Measurements from ENCODE around the gene ZFTA.
"Not testable (repeated sequence)": the region's sequence is repeated elsewhere in the genome, so short reads cannot be mapped to it uniquely, and the experiment has no call there.

Gene ZFTA

GRCh38 chr11:63768237-63769041, at the start of gene ZFTA:
ZFTA (minus strand) TSS chr11:63768775; CDS start chr11:63768622, 153 bp downstream.
- peaks cover 46% of the 10 kb centered on the region for H3K4me1 ChIP-seq (ENCODE audit: control insufficient read depth, insufficient read depth, low read length)
- no peaks in the 10 kb centered on the region for H3K36me3 ChIP-seq (ENCODE audit: control insufficient read depth, insufficient read depth, low read length, severe bottlenecking)
- no peaks in the 10 kb centered on the region for H3K9me3 ChIP-seq (ENCODE audit: control insufficient read depth, low read length)
- no peaks in the 10 kb centered on the region for H3K27me3 ChIP-seq (replicated peaks; ENCODE audit: control insufficient read depth, insufficient read depth, low read length)
- peak within 1 kb of the TSS; percentile 94 for H3K9ac ChIP-seq (ENCODE audit: low read length)
- DNase-seq (ENCODE audit: low read depth) = peak; percentile 86
- peak within 1 kb of the TSS; percentile 96 for H3K4me3 ChIP-seq (ENCODE audit: low read length)

- DNase-seq (ENCODE audit: low read depth) = no peak
- no peak overlapping the region for H3K9ac ChIP-seq (ENCODE audit: low read length)
- H3K4me1 ChIP-seq (ENCODE audit: control insufficient read depth, insufficient read depth, low read length) = peaks cover 12% of the 10 kb centered on the region
- H3K4me3 ChIP-seq (ENCODE audit: low read length) = no peak overlapping the region
- no peaks in the 10 kb centered on the region for H3K9me3 ChIP-seq (ENCODE audit: control insufficient read depth, low read length)
- H3K27me3 ChIP-seq (replicated peaks; ENCODE audit: control insufficient read depth, insufficient read depth, low read length) = no peaks in the 10 kb centered on the region
- H3K36me3 ChIP-seq (ENCODE audit: control insufficient read depth, insufficient read depth, low read length, severe bottlenecking) = peaks cover 55% of the 10 kb centered on the region
These were observed 49.4 kb upstream of the ZFTA start for GRCh38 chr11:63817758-63818498.

- H3K36me3 ChIP-seq (ENCODE audit: control insufficient read depth, insufficient read depth, low read length, severe bottlenecking) = peaks cover 43% of the 10 kb centered on the region
- no peak for DNase-seq (ENCODE audit: low read depth)
- H3K4me3 ChIP-seq (ENCODE audit: low read length) = no peak overlapping the region
- no peaks in the 10 kb centered on the region for H3K9me3 ChIP-seq (ENCODE audit: control insufficient read depth, low read length)
- no peak overlapping the region for H3K9ac ChIP-seq (ENCODE audit: low read length)
- H3K27me3 ChIP-seq (replicated peaks; ENCODE audit: control insufficient read depth, insufficient read depth, low read length) = no peaks in the 10 kb centered on the region
- peaks cover 18% of the 10 kb centered on the region for H3K4me1 ChIP-seq (ENCODE audit: control insufficient read depth, insufficient read depth, low read length)
These were observed 48.2 kb upstream of the ZFTA start for GRCh38 chr11:63816732-63817131.

- no peak for DNase-seq (ENCODE audit: low read depth)
- Histone ChIP-seq H3K9me3 (ENCODE audit: control insufficient read depth, low read length) (no peaks in the 10 kb centered on the region), H3K4me1 (ENCODE audit: control insufficient read depth, insufficient read depth, low read length) (peaks cover 18% of the 10 kb centered on the region), H3K4me3 (ENCODE audit: low read length) (no peak overlapping the region), H3K27me3 (replicated peaks; ENCODE audit: control insufficient read depth, insufficient read depth, low read length) (no peaks in the 10 kb centered on the region), H3K36me3 (ENCODE audit: control insufficient read depth, insufficient read depth, low read length, severe bottlenecking) (peaks cover 37% of the 10 kb centered on the region), H3K9ac (ENCODE audit: low read length) (no peak overlapping the region)
These were observed 47.6 kb upstream of the ZFTA start for GRCh38 chr11:63816166-63816565.

- Histone ChIP-seq H3K4me3 (ENCODE audit: low read length) (peak overlapping the region; percentile 95), H3K27me3 (replicated peaks; ENCODE audit: control insufficient read depth, insufficient read depth, low read length) (no peaks in the 10 kb centered on the region), H3K9me3 (ENCODE audit: control insufficient read depth, low read length) (no peaks in the 10 kb centered on the region), H3K36me3 (ENCODE audit: control insufficient read depth, insufficient read depth, low read length, severe bottlenecking) (peaks cover 24% of the 10 kb centered on the region), H3K9ac (ENCODE audit: low read length) (peak overlapping the region; percentile 96), H3K4me1 (ENCODE audit: control insufficient read depth, insufficient read depth, low read length) (peaks cover 18% of the 10 kb centered on the region)
- peak; percentile 38 for DNase-seq (ENCODE audit: low read depth)
These were observed 45.8 kb upstream of the ZFTA start for GRCh38 chr11:63814383-63814736.

GRCh38 chr11:63813563-63814382, 45.2 kb upstream of the ZFTA start:
- Histone ChIP-seq H3K4me1 (ENCODE audit: control insufficient read depth, insufficient read depth, low read length) (peaks cover 18% of the 10 kb centered on the region), H3K9ac (ENCODE audit: low read length) (peak overlapping the region; percentile 96), H3K4me3 (ENCODE audit: low read length) (peak overlapping the region; percentile 95), H3K9me3 (ENCODE audit: control insufficient read depth, low read length) (no peaks in the 10 kb centered on the region), H3K27me3 (replicated peaks; ENCODE audit: control insufficient read depth, insufficient read depth, low read length) (no peaks in the 10 kb centered on the region), H3K36me3 (ENCODE audit: control insufficient read depth, insufficient read depth, low read length, severe bottlenecking) (peaks cover 23% of the 10 kb centered on the region)
- peak; percentile 83 for DNase-seq (ENCODE audit: low read depth)

GRCh38 chr11:63813035-63813562, 44.5 kb upstream of the ZFTA start, which contains the start of gene SPINDOC:
SPINDOC (plus strand) TSS chr11:63813456; CDS start chr11:63813687, 231 bp downstream.
- Histone ChIP-seq H3K9me3 (ENCODE audit: control insufficient read depth, low read length) (no peaks in the 10 kb centered on the region), H3K36me3 (ENCODE audit: control insufficient read depth, insufficient read depth, low read length, severe bottlenecking) (peaks cover 16% of the 10 kb centered on the region), H3K9ac (ENCODE audit: low read length) (peak within 1 kb of the TSS; percentile 96), H3K27me3 (replicated peaks; ENCODE audit: control insufficient read depth, insufficient read depth, low read length) (no peaks in the 10 kb centered on the region), H3K4me3 (ENCODE audit: low read length) (peak within 1 kb of the TSS; percentile 95), H3K4me1 (ENCODE audit: control insufficient read depth, insufficient read depth, low read length) (peaks cover 18% of the 10 kb centered on the region)
- DNase-seq (ENCODE audit: low read depth) = peak; percentile 91

GRCh38 chr11:63811522-63811921, 42.9 kb upstream of the ZFTA start:
- H3K4me1 ChIP-seq (ENCODE audit: control insufficient read depth, insufficient read depth, low read length) = peaks cover 18% of the 10 kb centered on the region
- no peak for DNase-seq (ENCODE audit: low read depth)
- H3K36me3 ChIP-seq (ENCODE audit: control insufficient read depth, insufficient read depth, low read length, severe bottlenecking) = peaks cover 6% of the 10 kb centered on the region
- no peaks in the 10 kb centered on the region for H3K9me3 ChIP-seq (ENCODE audit: control insufficient read depth, low read length)
- no peaks in the 10 kb centered on the region for H3K27me3 ChIP-seq (replicated peaks; ENCODE audit: control insufficient read depth, insufficient read depth, low read length)
- H3K9ac ChIP-seq (ENCODE audit: low read length) = no peak overlapping the region
- no peak overlapping the region for H3K4me3 ChIP-seq (ENCODE audit: low read length)

- H3K9me3 ChIP-seq (ENCODE audit: control insufficient read depth, low read length); H3K36me3 ChIP-seq (ENCODE audit: control insufficient read depth, insufficient read depth, low read length, severe bottlenecking); H3K9ac ChIP-seq (ENCODE audit: low read length); DNase-seq (ENCODE audit: low read depth); H3K4me3 ChIP-seq (ENCODE audit: low read length); H3K27me3 ChIP-seq (replicated peaks; ENCODE audit: control insufficient read depth, insufficient read depth, low read length): not testable (repeated sequence)
- peaks cover 18% of the 10 kb centered on the region for H3K4me1 ChIP-seq (ENCODE audit: control insufficient read depth, insufficient read depth, low read length)
These were observed 41.8 kb upstream of the ZFTA start for GRCh38 chr11:63810383-63810782.

GRCh38 chr11:63805844-63806415, 37.4 kb upstream of the ZFTA start:
- H3K9ac ChIP-seq (ENCODE audit: low read length) = no peak overlapping the region
- H3K4me3 ChIP-seq (ENCODE audit: low read length) = no peak overlapping the region
- no peaks in the 10 kb centered on the region for H3K36me3 ChIP-seq (ENCODE audit: control insufficient read depth, insufficient read depth, low read length, severe bottlenecking)
- no peak for DNase-seq (ENCODE audit: low read depth)
- H3K4me1 ChIP-seq (ENCODE audit: control insufficient read depth, insufficient read depth, low read length) = peaks cover 9% of the 10 kb centered on the region
- no peaks in the 10 kb centered on the region for H3K9me3 ChIP-seq (ENCODE audit: control insufficient read depth, low read length)
- H3K27me3 ChIP-seq (replicated peaks; ENCODE audit: control insufficient read depth, insufficient read depth, low read length) = no peaks in the 10 kb centered on the region

Measured in adipocyte (in vitro differentiated cells).